ENCODE data around the gene TNS3.
"Not testable (repeated sequence)": the region's sequence is repeated elsewhere in the genome, so short reads cannot be mapped to it uniquely, and the experiment has no call there.

Gene TNS3

GRCh38 chr7:47472444-47473157 is 109.3 kb downstream of the TNS3 start:
- no peak for DNase-seq (ENCODE audit: low spot score)
- in situ Hi-C loops (cut with MboI; ENCODE audit: low pct_unique_long_range_greater_than_20kb, low sequenced_read_pairs, unreplicated experiment), result no loop called here
- TF ChIP-seq CTCF (IDR thresholded peaks at IDR 0.05; ENCODE audit: extremely low read depth, insufficient read depth, missing control alignments), result no peak

GRCh38 chr7:47471831-47472230 is 110.1 kb downstream of the TNS3 start:
- no peak for TF ChIP-seq CTCF (IDR thresholded peaks at IDR 0.05; ENCODE audit: extremely low read depth, insufficient read depth, missing control alignments)
- no peak for DNase-seq (ENCODE audit: low spot score)
- in situ Hi-C loops (cut with MboI; ENCODE audit: low pct_unique_long_range_greater_than_20kb, low sequenced_read_pairs, unreplicated experiment), result no loop called here

- DNase-seq (ENCODE audit: low spot score), result no peak
- in situ Hi-C loops (cut with MboI; ENCODE audit: low pct_unique_long_range_greater_than_20kb, low sequenced_read_pairs, unreplicated experiment), result no loop called here
- no peak for TF ChIP-seq CTCF (IDR thresholded peaks at IDR 0.05; ENCODE audit: extremely low read depth, insufficient read depth, missing control alignments)
Observed at GRCh38 chr7:47471358-47471703, 110.6 kb downstream of the TNS3 start.

GRCh38 chr7:47470567-47471357 is 111.1 kb downstream of the TNS3 start:
- in situ Hi-C loops (cut with MboI; ENCODE audit: low pct_unique_long_range_greater_than_20kb, low sequenced_read_pairs, unreplicated experiment), result no loop called here
- DNase-seq (ENCODE audit: low spot score), result no peak

GRCh38 chr7:47469846-47470245 is 112.1 kb downstream of the TNS3 start:
- DNase-seq (ENCODE audit: low spot score); in situ Hi-C loops (cut with MboI; ENCODE audit: low pct_unique_long_range_greater_than_20kb, low sequenced_read_pairs, unreplicated experiment): not testable (repeated sequence)

More at GRCh38 chr7:47470567-47471357, 111.1 kb downstream of the TNS3 start:
- TF ChIP-seq CTCF (IDR thresholded peaks at IDR 0.05; ENCODE audit: extremely low read depth, insufficient read depth, missing control alignments), result no peak

GRCh38 chr7:47466832-47467231 is 115.1 kb downstream of the TNS3 start:
- in situ Hi-C loops (cut with MboI; ENCODE audit: low pct_unique_long_range_greater_than_20kb, low sequenced_read_pairs, unreplicated experiment), result no loop called here
- no peak for DNase-seq (ENCODE audit: low spot score)
- TF ChIP-seq CTCF (IDR thresholded peaks at IDR 0.05; ENCODE audit: extremely low read depth, insufficient read depth, missing control alignments), result no peak

- no peak for TF ChIP-seq CTCF (IDR thresholded peaks at IDR 0.05; ENCODE audit: extremely low read depth, insufficient read depth, missing control alignments)
- DNase-seq (ENCODE audit: low spot score), result no peak
- in situ Hi-C loops (cut with MboI; ENCODE audit: low pct_unique_long_range_greater_than_20kb, low sequenced_read_pairs, unreplicated experiment), result no loop called here
Observed at GRCh38 chr7:47465191-47465590, 116.7 kb downstream of the TNS3 start.
